ENCODE measurements around the gene IWS1.

- TF ChIP-seq CTCF (IDR thresholded peaks at IDR 0.05): no peak
- no peak for TF ChIP-seq POLR2A (IDR thresholded peaks at IDR 0.05)
Measured at GRCh38 chr2:127552846-127553245, 26.6 kb upstream of the IWS1 start.

Measured in breast epithelium (tissue), 3 donors.